ENCODE results near the gene CADM1.

GRCh38 chr11:115446214-115446613 lies 58.0 kb downstream of the CADM1 start:
- TF ChIP-seq CTCF (IDR thresholded peaks at IDR 0.05 in 8 of 11, conservative IDR thresholded peaks at IDR 0.05 in 3 of 11) (no peak), POLR2A (IDR thresholded peaks at IDR 0.05) (no peak)
